Stimulated activated CD4-positive, alpha-beta T cell treated with anti-CD3 and anti-CD28 coated beads, TNF-alpha, amount 100 ng/mL, for 48 hours (primary cell): ENCODE results near the gene RGS14.
A peak's percentile ranks its signal among the peaks of the same experiment; 100 is the strongest.
"Not testable (repeated sequence)": the region's sequence is repeated elsewhere in the genome, so short reads cannot be mapped to it uniquely, and the experiment has no call there.

Experiments used
- DNase-seq, 3 donors: peaks; one replicate each; pipeline ENCODE4 v3.0.0-alpha.2; 2020; ENCODE audit warnings: low read depth in 3 of 3

The RGS14 gene

DNA sequence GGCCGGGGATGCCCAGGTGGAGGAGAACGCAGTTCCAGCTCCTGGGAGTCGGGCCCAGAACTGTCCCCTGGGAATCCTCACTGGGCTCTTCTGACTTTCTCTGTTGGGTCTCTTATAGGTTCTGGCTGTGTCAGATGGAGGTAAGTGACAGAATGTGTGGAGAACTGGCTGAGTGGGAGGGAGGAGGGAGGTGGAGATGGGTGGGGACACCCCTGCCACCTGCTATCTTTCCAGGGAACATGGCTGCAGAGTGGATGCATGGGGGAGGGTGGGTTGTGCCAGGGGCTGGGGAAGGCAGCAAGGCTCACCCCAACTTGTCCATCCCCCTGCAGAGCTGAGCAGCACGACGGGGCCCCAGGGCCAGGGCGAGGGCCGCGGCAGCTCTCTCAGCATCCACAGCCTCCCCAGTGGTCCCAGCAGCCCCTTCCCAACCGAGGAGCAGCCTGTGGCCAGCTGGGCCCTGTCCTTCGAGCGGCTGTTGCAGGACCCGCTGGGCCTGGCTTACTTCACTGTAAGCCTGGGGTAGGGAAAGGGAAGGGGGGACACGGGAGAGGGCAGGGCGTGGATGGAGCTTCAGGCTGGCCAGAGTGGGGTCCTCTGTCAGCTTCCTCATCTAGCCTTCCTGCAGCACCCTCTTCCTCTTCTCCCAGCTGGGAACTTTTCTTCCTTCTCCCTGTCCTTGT lies 8.3 kb downstream of the RGS14 start:
- no peak for DNase-seq

DNA sequence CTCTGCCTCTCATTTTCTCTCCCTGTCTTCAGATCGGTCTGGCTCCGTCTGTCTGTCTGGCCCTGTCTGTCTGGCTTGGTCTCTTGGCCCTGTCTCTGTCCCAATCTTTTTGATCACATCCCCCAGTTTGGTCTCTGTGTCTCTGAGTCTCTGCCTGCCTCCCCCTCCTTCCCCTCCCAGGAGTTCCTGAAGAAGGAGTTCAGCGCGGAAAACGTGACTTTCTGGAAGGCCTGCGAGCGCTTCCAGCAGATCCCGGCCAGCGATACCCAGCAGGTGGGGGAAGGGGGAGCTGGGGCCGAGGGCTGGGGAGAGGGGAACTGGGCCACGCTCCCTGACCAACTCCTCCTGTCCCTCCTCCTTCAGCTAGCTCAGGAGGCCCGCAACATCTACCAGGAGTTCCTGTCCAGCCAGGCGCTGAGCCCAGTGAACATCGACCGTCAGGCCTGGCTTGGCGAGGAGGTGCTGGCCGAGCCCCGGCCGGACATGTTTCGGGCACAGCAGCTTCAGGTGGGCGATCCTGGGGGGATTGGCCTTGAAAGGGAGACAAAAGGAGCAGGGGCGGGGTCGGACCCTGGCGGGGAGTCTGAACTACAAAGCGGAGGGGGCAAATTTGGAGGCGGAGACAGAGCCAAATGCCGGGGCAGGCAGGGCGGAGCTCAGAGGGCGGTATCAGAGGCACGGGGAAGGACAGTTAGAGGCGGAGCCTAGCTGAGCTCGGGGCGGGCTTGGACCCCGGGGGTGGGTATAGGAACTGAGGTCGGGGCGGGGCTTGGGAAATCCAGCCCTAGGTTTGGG lies 9.0 kb downstream of the RGS14 start:
- DNase-seq = no peak

DNA sequence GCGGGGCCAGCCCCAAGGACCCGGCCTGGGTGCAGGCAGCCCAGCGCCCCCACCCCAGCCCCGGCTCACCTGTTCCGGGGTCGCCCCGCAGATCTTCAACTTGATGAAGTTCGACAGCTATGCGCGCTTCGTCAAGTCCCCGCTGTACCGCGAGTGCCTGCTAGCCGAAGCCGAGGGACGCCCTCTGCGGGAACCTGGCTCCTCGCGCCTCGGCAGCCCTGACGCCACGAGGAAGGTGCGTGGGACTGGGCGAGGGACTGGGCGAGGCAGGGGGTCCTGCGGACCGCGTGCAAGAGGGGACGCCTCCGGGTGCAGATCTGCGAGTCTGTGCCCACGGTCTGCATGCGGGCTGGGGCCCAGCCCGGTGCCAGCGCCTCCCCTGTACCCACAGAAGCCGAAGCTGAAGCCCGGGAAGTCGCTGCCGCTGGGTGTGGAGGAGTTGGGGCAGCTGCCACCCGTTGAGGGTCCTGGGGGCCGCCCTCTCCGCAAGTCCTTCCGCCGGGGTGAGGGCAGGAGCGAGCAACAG lies 9.7 kb downstream of the RGS14 start:
- DNase-seq = no peak

DNA sequence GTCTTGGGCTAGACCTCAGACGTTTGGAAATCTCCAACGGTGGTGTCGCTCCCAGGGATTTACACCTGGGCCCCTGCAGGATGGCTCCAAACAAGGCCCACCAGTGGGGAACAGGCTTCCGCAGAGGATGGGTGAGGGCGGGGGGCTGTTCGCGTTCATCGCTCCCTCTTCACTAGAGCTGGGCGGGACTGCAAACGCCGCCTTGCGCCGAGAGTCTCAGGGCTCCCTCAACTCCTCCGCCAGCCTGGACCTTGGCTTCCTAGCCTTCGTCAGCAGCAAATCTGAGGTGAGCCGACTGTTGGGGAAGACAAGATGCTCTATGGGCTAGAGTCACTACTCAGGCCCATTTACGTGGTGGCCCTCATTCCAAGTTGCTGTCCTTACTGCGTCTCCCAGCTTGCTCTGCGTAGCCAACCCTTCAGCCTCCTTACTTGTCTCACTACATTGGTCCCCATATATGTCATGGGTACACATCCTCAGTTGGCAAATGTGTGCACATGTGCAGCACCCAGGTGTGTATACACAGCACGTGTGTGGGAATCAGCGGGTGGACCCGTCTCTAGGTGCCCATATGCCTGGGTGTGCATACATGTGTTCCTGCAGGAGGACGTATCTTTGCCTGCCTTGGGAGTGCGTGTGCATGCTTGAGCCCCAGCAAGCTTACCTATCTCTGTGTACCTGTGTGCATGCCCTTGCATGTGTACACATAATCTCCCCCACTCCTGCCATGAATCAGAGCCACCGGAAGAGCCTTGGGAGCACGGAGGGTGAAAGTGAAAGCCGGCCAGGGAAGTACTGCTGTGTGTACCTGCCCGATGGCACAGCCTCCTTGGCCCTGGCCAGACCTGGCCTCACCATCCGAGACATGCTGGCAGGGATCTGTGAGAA lies 10.5 kb downstream of the RGS14 start:
- DNase-seq = no peak

DNA sequence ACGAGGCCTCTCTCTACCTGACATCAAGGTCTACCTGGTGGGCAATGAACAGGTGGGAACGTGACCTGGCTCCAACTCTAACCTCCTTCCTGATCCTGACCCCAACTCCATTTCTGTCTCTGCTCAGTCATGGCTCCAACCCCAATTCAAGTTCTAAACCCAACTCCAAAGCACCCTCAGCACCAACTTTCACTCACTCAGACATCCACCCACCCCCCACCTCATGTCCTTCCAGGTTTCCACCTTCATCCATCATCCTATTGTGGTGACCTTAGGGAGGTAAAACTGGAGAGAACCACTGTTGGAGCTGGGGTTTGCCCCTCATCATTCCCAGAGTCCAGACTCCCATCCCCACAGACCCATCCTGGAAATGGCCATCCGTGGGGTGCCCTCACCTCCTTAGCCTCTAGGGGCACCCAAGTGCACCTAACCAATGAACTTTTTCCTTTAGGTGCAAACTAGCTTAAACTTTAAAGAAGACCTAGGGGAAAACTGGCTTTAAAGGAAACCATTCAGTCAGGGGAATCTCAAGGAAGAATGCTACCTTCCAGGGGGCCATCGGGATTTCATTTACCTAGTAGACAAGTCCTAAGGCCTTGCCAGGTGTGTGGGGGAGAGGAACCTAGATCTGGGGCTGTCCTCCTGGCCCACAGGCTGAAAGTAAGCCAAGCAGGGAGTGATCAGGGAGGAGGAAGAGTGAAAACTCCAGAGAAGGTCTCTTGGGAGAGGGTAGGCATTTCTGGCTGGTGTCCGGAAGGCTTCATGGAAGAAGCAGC lies 11.3 kb downstream of the RGS14 start:
- DNase-seq = no peak

DNA sequence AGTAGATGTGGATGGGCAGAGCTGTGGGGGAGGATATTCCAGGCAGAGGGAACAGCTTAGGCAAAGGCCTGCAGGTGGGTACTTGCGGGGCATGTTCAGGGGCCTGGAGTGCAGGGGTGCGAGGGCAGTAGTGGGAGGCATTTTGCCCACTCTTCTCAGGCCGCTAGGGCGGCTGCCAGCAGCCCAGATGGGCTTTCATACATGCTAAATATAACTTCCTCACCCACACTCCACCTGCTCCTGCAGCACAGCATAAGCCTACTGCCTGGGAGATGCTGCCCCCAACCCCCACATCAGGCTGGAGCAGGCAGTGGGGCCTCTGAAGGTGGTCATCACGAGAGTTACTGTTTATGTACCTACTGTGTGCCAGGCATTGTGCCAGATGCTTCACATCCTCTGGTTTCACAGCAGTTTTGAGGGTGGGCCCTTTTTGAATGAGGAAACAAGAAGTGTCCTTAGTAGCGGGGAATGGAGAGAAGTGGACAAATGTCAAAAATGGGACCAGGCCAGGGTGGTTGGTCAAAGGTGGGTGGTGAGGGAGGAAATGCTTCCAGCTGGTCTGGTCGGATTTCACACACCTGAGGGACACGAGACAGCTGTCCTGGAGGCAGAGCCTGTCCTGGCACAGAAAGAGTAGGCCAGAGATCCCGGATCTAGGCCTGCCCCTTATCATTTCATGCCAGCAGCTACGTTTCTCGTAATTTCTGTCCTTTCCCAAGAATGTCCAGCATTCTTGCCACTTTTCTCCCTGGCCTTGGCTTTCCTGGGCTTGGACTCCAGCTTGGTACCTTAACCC lies 12.1 kb downstream of the RGS14 start:
- DNase-seq = no peak

DNA sequence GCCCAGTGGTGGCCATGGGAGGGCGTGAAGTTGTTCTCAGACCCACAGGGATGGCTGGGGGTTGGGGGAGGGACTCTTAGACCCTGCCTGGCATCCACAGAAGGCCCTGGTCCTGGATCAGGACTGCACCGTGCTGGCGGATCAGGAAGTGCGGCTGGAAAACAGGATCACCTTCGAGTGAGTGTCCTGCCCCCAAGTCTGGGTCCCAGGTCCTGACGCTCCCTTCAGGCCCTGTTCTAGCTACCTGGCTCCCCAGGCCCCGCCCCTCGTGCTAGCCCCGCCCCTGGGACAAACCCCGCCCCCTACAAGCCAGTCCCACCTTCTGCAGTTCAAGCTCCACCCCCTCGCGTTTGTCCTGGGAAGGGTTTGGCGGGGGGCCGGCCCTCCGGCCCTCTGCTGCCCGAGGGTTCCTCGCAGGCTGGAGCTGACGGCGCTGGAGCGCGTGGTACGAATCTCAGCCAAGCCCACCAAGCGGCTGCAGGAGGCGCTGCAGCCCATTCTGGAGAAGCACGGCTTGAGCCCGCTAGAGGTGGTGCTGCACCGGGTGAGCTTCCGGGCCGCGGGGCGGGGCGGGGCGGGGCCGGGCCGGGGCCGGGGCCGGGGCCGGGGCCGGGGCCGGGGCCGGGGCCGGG lies 12.9 kb downstream of the RGS14 start:
- peak in 1 of 3 donors; percentile 58 for DNase-seq

DNA sequence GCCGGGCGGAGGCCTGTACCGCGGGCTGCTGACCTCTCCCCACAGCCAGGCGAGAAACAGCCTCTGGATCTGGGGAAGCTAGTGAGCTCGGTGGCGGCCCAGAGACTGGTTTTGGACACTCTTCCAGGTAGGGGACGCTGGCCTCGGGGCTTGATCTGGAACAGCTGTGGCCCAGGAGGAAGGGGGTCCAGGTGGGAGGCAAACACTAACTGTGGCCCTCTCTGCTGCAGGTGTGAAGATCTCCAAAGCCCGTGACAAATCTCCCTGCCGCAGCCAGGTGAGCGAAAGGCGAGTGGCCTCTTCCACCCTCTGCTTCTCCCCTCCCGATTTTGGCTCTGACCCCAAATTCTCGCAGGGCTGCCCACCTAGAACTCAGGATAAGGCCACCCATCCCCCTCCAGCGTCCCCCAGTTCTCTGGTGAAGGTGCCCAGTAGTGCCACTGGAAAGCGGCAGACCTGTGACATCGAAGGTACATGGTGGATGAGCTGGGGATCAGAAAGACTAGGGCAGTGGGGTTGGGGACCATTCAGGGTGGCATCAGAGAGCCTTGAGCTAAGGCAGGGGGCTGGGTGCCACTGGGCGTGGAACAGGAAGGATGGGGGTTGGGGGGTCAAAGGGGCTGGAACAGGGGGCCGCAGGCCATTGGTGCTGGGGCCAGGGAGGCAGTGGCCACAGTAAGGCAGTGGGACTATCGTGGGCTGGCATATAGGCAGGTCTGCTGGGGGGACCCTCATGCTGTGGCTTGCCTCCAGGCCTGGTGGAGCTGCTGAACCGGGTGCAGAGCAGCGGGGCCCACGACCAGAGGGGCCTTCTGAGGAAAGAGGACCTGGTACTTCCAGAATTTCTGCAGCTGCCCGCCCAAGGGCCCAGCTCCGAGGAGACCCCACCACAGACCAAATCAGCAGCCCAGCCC lies 13.7 kb downstream of the RGS14 start:
- no peak for DNase-seq

DNA sequence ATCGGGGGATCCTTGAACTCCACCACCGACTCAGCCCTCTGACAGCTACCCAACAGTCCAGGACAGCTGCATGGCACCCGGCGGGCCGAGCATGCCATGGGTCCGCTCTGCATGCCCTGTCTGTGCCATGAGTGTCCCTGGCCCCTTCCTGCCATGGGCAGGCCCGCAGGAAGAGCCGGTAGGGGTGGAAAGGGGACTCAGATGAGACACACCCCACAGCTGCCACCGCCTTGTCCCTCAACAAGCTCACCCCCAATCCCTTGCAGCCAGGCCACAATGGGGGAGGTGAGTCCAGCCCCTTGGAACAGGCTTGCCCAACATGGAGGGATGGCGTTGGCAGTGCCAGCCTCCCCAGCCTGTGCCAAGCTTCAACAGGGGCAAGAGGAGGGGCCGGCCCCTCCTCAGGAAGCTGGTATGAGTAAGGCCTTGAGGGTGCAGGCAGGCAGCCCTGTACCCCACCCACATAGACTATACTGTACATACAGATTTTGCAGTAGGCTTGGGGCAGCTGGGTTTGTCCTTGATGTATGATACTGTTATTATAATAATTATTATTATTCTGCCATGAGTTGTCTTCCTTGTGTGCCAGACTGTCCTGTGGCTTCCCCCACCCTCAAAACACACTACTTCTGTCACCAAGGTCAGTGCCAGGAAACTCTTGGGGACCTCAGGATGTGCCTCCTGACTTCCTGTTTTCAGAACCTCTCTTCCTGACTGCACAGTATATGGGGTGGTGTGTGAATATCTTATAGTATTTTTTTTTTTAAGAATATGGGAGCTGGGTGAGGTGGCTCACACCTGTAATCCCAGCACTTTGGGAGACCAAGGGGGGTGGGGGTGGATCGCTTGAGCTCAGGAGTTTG lies 14.5 kb downstream of the RGS14 start:
- no peak for DNase-seq

DNA sequence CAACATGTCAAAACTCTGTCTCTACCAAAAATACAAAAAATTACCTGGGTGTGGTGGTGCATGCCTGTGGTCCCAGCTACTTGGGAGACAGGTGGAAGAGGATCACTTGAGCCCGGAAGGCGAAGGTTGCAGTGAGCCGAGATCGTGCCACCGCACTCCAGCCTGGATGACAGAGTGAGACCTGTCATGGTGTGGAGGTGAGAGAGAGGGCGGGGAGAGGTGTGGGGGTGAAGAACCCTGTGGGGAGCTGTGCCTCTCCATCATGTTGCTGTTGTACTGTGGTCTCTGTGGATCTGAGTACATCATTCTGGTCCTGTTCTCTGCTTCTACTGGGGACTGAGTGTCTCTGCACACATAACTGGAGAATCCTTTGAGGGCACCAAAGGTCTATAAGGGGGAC lies 15.2 kb downstream of the RGS14 start:
- DNase-seq = no peak

DNA sequence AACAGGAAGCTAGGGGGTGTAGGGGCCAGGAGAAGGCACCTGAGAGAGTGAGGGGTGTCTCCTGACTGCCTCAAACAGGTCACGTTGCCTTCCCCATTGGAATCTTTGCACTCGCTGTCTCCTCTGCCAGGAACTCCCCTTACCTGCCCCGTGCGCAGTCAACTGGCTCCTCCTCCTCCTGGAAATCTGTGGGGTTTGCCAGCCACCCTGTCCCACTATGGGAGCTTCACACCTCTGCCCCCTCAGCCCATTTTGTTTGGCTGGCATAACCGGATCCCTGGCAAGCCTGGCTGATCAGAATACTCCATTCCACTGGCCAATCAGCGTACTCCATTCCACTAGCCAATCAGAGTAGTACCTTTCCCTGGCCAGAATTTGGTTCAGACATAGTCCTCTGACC lies 16.1 kb downstream of the RGS14 start:
- no peak for DNase-seq

DNA sequence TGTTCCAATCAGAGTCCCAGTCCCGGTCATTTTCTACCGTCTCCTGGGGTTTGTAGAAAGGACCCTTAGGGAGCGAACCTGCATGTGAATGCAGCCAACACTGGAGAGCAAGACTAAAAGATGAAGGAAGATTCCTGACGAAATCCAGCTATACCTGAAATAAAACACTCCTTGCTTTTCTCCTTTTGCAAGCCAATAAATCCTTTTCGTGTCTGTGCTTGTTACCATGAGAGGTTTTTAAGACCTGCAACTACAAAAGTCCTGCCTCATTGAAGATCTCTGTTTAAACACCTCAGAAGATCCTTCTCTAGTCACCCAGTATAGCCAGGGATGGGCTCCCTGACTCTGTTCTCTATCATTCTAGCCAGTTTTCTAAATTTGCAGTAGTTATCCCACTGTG lies 16.5 kb downstream of the RGS14 start:
- no peak for DNase-seq

DNA sequence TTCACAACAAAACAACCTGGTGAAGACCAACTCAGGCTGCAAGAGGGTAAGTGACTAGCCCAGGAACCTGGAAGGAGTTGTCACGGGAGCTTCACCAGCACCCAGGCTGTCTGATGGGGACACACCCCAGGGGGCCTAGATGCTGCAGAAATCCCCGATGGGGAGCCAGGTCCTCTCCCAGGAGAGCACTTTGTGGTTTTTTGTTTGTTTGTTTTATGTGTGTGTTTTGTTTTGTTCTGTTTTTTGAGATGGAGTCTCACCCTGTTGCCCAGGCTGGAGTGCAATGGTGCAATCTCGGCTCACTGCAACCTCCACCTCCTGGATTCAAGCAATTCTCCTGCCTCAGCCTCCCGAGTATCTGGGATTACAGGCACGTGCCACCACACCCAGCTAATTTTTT lies 17.8 kb downstream of the RGS14 start:
- DNase-seq = not testable (repeated sequence)

DNA sequence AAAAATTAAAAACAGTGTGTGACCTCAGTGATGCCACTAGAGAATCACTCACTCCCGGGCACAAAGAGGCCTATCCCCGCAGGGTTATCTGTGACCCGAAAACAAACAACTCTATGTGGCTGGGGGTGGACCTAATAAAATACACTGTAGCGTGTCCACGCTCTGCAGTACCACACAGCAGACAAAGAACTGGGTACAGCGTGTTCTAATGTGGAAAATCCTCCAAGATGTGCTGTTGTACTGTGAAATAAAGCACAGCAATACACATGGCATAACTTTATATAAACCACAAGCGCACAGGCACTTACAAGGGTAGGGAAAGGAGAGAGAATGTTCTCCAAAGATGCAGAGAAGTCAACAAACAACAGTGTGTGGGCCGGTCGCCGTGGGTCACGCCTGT lies 18.4 kb downstream of the RGS14 start:
- no peak for DNase-seq

DNA sequence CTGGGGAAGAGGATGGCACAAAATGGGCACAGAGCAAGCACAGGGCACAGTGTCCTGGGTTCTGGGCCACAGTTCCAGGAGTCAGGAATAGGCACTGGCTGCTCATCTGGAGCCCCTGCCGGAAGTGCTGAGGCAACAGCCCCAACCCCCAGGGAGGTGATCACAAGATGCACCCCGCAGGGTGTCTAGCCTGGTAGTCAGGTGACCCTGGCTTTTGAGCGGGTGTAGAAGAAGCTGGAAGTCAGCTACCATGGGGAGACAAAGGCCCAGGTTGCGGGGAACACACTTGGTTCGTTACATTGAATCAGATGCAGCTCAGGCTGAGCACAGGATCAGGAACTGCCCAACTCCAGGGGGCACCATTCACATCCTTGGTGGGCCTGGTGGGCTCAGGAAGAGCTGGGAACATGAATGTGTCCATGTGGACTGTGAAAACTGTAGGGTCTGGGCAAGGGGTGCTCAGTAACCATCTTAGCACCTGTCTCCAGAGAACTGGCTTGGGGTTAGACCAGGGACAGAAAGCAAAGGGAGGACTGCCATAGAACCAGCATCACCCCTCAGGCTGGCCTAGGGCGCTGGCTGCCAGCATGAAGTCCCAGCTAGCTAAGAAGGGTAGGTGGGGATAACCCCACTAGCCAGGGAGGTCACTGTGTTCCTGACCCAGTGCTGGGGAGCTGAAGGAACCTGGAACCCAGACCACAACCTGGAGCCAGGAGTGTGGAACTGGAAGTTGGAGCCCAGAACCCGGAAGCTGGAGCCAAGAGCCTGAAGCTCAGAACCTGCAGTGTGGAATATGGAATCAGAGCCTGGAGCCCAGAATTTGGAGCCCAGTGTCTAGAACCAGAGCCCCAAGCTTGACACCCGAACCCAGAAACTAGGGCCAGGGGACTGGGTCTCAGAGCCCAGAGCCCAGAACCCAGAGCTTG lies 20.4 kb downstream of the RGS14 start:
- DNase-seq = no peak

DNA sequence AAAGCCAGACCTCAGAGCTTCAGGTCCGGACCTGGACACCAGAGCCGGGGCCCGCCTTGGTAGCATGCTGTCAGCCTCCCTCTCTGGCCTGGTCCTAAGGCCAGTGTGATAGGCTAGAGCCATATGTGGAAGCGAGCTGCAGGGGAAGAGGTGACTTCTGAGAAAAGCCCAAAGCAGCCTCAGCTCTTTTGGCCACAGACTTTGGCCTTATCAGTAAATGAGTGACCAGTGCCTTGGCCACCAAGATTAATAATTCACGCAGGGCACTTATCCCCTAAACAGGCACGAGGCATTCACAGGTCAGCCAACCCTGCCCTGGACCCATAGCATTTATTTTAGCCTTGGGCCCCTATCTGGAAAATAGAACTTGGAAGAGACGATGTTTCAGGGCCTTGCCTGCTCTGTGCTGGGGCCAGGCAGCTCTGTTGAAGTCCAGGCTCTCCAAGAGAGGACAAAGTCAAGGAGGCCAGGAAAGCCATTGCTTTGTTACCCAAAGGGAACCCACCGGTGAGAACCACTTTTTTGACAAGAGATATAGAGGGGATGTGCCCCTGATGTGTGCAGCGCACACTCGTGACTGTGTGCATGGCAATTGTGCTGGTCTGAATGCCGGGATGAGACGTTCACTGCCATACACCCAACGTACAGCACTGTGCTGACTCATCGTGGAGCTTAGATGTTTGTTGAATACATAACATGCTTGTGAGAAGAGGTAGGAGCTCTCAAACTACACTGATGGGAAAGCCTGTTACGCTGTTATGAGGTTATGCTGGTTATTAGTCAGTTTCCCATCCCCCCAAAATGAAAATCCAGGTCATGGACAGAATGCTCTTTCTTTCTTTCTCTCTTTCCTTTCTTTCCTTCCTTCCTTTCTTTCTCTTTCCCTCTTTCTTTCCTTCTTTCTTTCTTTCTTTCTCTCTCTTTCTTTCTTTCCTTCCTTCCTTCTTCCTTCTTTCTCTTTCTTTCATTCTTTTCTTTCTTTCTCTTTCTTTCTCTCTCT lies 21.5 kb downstream of the RGS14 start:
- DNase-seq = no peak
